ENCODE results near the gene SEMA4A.
"Not testable (repeated sequence)": the region's sequence is repeated elsewhere in the genome, so short reads cannot be mapped to it uniquely, and the experiment has no call there.

Gene SEMA4A

GRCh38 chr1:156153362-156153761 lies at the start of gene SEMA4A:
Gene SEMA4A, plus strand, starts transcription at chr1:156153585. Its CDS starts 994 bp downstream, at chr1:156154579.
- no peak for DNase-seq (ENCODE audit: low spot score)

DNA sequence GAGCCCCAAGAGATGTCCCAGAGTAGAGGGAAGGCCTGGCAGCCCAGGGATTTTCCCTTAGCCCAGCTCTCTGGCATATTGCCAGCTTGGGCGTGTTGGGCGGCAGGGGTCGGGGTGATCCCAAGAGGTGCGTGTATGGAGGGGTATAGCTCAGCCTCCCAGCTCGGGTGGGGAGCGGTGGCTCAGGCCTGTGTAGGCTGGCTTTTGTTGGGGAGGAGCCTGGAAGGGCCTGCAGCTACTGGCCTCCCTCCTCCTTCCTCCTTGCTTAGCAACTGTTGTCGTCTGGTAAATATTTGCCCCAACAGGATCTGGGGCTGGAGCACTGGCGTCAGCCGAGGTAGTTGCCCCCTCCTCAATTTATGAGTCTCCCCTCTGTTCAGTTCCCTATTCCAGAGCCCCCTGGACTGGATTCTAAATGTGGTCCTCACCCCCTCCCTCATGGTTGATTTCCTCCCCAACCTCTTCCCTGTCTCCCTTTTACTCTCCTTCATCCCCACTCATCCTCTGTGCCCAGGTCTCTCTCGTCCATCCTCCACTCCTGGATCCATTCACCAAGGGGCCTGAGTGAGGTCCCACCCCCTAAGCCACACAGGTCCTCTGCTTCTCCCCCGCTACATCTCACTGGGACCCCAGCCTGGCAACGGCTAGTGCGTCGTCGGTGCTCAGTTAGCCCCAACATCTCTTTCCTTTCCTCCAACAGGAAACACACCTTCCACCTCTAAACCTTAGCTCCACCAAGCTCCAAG lies 49.1 kb upstream of the SEMA4A start:
- DNase-seq (ENCODE audit: low spot score), result no peak

DNA sequence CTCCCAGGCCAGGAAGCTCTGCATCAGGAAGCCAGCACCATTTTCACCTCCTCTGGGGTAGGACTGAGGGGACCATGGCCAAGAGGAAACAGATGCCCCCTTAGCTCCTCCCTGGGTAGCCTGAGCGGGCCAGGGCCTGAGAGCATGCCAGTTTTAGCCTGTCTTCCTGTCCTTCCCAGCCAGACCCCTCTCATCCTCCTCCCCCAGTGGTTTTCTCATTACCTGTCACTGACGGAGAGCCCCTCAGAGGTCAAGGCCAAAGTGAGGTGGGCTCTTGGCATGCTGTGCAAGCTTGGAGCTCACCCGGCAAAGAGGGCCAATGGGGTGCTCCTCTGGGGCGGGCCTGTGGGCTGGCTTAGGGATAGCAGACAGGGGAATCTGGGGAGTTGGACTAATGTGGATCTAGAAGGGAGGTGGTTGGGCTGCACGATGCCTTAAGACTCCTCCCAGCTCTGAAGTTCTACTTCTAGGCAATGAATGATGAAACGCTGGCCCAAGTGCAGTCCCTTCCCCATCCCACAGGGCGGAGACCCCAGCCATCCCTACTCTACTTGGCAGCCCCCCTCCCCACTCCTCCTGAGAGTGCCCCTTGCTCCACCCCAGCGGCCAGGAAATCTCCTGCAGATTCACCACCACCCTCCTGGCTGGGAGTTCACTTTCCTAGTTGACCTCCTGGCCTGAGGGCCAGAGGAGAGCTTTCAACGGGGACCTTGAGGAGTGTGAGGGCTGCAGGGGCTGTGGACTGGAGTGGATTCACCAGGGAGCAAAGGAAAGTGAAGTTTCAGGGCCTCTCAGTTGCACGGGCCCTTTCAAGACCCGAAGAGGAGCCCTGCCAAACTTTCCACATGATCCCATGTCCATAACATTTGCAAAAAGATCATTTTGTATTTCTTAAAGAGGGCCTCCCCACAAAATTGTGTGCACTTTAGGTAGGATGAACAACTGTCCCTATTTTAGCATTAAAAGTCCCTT lies 48.2 kb upstream of the SEMA4A start:
- DNase-seq (ENCODE audit: low spot score), result no peak

DNA sequence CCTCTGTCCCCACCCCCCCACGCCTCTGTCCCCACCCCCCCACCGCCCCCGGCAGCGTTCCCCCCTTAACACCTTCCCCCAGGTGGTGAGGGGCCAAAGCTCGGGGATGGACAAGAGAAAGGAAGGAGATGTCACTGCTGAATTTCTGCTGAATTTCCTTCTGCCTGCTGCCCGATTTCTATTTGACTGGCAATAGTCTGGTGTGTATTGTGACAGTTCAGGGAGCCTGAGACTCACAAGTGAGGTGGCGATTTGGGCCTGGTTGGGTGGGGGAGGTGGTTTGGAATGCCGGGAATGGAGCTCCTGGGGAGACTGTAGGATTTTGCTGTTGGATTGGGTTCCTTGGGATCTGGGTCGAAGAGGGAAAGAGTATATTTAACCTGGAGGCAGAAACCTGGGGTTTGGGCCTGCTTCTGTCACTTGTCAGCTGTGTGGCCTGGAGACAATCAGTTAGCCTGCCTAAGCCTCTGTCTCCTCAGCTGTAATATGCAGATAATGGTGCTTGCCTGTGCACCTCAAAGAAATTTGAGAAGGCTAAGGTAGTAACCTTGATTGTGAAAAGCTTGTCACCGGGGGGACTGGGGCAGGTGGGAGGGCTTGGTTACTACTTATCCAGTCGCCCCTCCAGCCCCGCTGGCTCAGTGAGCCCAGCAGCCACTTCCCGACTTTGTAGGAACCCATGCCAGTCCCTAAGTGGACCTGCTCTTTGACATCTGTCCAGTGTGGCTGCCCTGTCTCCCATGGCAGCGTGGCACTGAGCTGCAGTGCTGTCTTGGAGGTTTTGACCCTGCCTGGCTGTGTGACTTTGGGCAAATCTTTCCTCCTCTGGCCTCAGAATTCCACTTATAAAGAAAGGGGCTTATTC lies 46.5 kb upstream of the SEMA4A start:
- no peak for DNase-seq (ENCODE audit: low spot score)

GRCh38 chr1:156108057-156108456 lies 45.3 kb upstream of the SEMA4A start:
- DNase-seq (ENCODE audit: low spot score), result no peak

DNA sequence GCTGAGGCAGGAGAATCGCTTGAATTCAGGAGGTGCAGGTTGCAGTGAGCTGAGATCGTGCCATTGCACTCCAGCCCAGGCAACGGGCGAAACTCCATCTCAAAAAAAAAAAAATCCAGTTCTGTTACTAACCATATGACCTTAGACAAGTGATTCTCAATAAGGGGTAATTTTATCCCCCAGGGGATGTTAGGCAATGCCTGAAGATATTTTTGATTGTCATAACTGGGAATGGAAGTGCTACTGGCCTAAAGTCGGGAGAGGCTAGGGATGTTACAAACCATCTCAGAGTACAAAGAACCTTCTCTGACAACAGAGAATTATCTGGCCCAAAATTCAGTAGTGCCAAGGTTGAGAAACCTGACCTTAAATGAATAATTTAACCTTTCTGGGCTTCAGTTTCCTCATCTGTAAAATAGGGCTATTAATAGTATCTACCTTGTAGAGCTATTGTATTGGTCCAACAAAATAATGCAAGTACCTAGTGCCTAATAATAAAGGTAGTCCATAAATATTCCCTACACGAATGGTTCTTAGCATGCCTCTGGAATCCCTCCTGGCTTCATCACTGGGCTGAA lies 44.6 kb upstream of the SEMA4A start:
- no peak for DNase-seq (ENCODE audit: low spot score)

- no peak for DNase-seq (ENCODE audit: low spot score)
Observed at GRCh38 chr1:156110252-156110651, 43.1 kb upstream of the SEMA4A start.

- DNase-seq (ENCODE audit: low spot score), result no peak
Observed at GRCh38 chr1:156111355-156111962, 41.9 kb upstream of the SEMA4A start.

GRCh38 chr1:156112276-156113137 lies 40.9 kb upstream of the SEMA4A start:
- no peak for DNase-seq (ENCODE audit: low spot score)

- no peak for DNase-seq (ENCODE audit: low spot score)
Observed at GRCh38 chr1:156113282-156113950, 40.0 kb upstream of the SEMA4A start.

GRCh38 chr1:156114101-156114918 lies 39.1 kb upstream of the SEMA4A start, which contains the start of gene LMNA:
Gene LMNA, plus strand, starts transcription at chr1:156114711. Its CDS starts 208 bp downstream, at chr1:156114919.
- peak; percentile 85 for DNase-seq (ENCODE audit: low spot score)

DNA sequence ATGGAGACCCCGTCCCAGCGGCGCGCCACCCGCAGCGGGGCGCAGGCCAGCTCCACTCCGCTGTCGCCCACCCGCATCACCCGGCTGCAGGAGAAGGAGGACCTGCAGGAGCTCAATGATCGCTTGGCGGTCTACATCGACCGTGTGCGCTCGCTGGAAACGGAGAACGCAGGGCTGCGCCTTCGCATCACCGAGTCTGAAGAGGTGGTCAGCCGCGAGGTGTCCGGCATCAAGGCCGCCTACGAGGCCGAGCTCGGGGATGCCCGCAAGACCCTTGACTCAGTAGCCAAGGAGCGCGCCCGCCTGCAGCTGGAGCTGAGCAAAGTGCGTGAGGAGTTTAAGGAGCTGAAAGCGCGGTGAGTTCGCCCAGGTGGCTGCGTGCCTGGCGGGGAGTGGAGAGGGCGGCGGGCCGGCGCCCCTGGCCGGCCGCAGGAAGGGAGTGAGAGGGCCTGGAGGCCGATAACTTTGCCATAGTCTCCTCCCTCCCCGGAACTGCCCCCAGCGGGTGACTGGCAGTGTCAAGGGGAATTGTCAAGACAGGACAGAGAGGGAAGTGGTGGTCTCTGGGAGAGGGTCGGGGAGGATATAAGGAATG lies 38.4 kb upstream of the SEMA4A start:
- DNase-seq (ENCODE audit: low spot score), result no peak

GRCh38 chr1:156115514-156116374 lies 37.6 kb upstream of the SEMA4A start:
- DNase-seq (ENCODE audit: low spot score), result peak; percentile 62

DNA sequence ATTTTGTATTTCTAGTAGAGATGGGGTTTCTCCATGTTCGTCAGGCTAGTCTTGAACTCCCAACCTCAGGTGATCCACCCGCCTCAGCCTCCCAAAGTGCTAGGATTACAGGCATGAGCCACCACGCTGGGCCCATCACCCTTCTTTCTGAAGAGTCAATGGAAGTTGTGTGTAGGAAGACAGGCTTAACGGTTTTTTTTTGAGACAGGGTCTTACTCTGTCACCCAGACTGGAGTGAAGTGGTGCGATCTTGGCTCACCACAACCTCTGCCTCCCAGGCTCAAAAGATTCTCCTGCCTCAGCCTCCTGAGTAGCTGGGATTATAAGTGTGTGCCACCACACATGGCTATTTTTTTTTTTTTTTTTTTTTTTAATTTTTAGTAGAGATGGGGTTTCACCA lies 36.7 kb upstream of the SEMA4A start:
- not testable (repeated sequence) for DNase-seq (ENCODE audit: low spot score)

DNA sequence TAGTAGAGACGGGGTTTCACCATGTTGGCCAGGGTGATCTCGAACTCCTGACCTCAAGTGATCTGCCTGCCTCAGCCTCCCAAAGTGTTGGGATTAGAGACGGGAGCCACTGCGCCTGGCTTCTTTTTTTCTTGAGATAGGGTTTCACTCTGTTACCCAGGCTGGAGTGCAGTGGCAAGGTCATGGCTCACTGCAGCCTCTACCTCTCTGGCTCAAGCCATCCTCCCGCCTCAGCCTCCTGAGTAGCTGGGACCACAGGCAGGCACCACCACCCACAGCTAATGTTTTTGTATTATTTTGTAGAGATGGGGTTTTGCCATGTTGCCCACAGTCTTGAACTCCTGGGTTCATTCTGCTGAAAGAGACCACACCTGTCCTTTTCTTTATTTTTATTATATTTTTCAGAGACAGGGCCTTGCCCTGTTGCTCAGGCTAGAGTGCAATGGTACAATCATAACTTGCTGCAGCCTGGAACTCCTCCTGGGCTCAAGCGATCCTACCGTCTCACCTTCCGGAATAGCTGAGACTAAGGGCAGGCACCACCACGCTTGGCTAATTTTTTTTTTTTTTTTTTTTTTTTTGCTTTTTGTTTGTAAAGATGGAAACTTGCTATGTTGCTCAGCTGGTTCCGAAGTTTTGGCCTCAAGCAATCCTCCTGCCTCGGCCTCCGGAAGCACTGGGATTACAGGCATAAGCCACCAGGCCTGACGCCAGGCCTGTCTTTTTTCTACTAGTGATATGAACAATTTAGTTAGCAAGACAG lies 35.8 kb upstream of the SEMA4A start:
- no peak for DNase-seq (ENCODE audit: low spot score)

DNA sequence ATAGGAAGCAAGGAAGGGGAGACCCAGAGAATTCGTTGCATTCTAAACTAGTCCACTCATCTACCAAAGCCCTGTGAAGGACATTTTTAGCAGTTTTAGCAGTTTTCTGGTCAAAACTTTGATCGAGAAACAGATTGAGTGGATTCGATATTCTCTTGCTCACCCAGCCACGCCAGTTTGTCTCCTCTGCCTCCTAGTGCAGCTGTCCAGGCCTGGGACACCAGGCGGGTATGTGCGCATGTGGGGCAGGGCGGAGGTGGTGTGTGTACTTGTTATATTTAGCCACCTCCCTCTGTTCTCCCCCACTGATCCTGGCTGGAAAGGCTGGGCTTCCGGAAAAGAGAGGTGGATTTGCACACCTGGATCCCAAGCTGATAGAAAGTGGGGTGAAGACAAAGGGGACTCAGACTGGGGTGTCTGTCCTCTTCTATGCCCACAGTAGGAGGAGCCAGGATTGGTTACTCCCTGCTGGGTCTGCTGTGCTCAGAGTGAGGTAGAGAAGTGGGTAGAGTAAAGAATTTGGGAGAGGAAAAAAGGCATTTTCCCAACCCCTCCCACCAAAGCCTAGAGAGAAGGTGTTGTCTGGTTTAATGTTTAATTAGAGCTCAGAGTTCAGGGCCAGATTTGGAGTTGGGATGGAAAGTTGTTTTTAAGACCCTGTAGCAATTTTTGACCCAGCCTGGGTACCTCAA lies 35.1 kb upstream of the SEMA4A start:
- no peak for DNase-seq (ENCODE audit: low spot score)

Data from putamen (tissue), 1 donor.